SK-N-SH (cell line): ENCODE data around the gene SNRNP35. TPM values are rescaled to one million over a fixed set of nuclear protein-coding genes. Genes with fewer than 3 reads are reported as not detected.

Experiments used
- CTCF ChIA-PET: fragments of 300-600, 350-600 bp; formaldehyde crosslinking; extraction: SDS; loops from one replicate; lab custom pipeline; 2021; lab: Yijun Ruan, JAX
- POLR2A ChIA-PET: fragments of 350-600 bp; sonication (Branson Sonifier 250); formaldehyde crosslinking; extraction: SDS; loops from one replicate; lab custom pipeline; 2020; ENCODE audit warnings: antibody characterized with exemption, inconsistent platforms; lab: Yijun Ruan, JAX
- DNase-seq: peaks from one replicate; pipeline ENCODE4 v3.0.0; 2012
- H2AFZ ChIP-seq: fragments of 200-600 bp; sonication (generic); 2 replicates; pipeline ENCODE4 v1.8.1; 2016; ENCODE audit warnings: antibody characterized with exemption, mild to moderate bottlenecking, low read depth
- H3F3A ChIP-seq: fragments of 200-600 bp; sonication (generic); replicated peaks from 2 replicates; pipeline ENCODE3; 2016; ENCODE audit warnings: antibody characterized with exemption, mild to moderate bottlenecking; ENCODE audit not compliant: insufficient read depth
- H3K27ac ChIP-seq, 2 experiments: fragments of 200-500 bp in 1 of 2; fragments of 200-600 bp in 1 of 2; sonication (Bioruptor generic) in 1 of 2; sonication (generic), shearing (Covaris generic) in 1 of 2; 2 replicates each; pipeline versions ENCODE4 v1.5.1 to v1.6.1; 2014 to 2016; ENCODE audit warnings: low read depth in 2 of 2, inconsistent platforms in 1 of 2, low read length in 1 of 2, mild to moderate bottlenecking in 1 of 2, mixed read lengths in 1 of 2
- H3K27me3 ChIP-seq: fragments of 200-600 bp; sonication (generic), shearing (Covaris generic); 2 replicates; pipeline ENCODE4 v1.6.1; 2016; ENCODE audit warnings: mixed run types; ENCODE audit not compliant: insufficient read depth
- H3K36me3 ChIP-seq, 2 experiments: fragments of 200-500 bp in 1 of 2; fragments of 200-600 bp in 1 of 2; sonication (Bioruptor generic) in 1 of 2; sonication (generic) in 1 of 2; replicated peaks in 1 of 2; 2 replicates each; pipeline versions ENCODE3 to v1.5.1; 2014 to 2016; ENCODE audit warnings: low read length in 1 of 2, mild to moderate bottlenecking in 1 of 2; ENCODE audit not compliant: insufficient read depth in 2 of 2, control insufficient read depth in 1 of 2
- H3K4me1 ChIP-seq, 2 experiments: fragments of 200-500 bp in 1 of 2; fragments of 200-600 bp in 1 of 2; sonication (Bioruptor generic) in 1 of 2; sonication (generic), shearing (Covaris generic) in 1 of 2; 2 replicates each; pipeline versions ENCODE4 v1.5.1 to v1.6.1; 2014 to 2016; ENCODE audit warnings: low read depth in 1 of 2, low read length in 1 of 2, mixed run types in 1 of 2; ENCODE audit not compliant: insufficient read depth in 2 of 2, control insufficient read depth in 1 of 2
- H3K4me2 ChIP-seq: fragments of 200-600 bp; sonication (generic), shearing (Covaris generic); 2 replicates; pipeline ENCODE4 v1.6.1; 2017; ENCODE audit warnings: mixed run types
- H3K4me3 ChIP-seq, 2 experiments: fragments of 200-500 bp in 1 of 2; fragments of 200-600 bp in 1 of 2; sonication (Bioruptor generic) in 1 of 2; sonication (generic), shearing (Covaris generic) in 1 of 2; 2 replicates each; pipeline versions ENCODE4 v1.5.1 to v1.8.1; 2014 to 2016; ENCODE audit warnings: low read depth in 2 of 2, inconsistent platforms in 1 of 2, low read length in 1 of 2, mild to moderate bottlenecking in 1 of 2, mixed read lengths in 1 of 2, moderate library complexity in 1 of 2
- H3K79me2 ChIP-seq: fragments of 200-600 bp; sonication (generic); 2 replicates; pipeline ENCODE4 v1.8.1; 2017; ENCODE audit warnings: mild to moderate bottlenecking; ENCODE audit not compliant: insufficient read depth
- H3K9ac ChIP-seq: fragments of 200-600 bp; sonication (generic); 2 replicates; pipeline ENCODE4 v1.6.1; 2017; ENCODE audit warnings: mixed run types
- H3K9me2 ChIP-seq: fragments of 200-600 bp; sonication (generic); 2 replicates; pipeline ENCODE4 v1.6.1; 2017; ENCODE audit warnings: mixed run types
- H3K9me3 ChIP-seq: fragments of 200-600 bp; sonication (generic); 2 replicates; pipeline ENCODE4 v1.6.1; 2017; ENCODE audit warnings: mixed run types, mild to moderate bottlenecking, moderate library complexity
- H4K20me1 ChIP-seq: fragments of 200-600 bp; sonication (generic); 2 replicates; pipeline ENCODE4 v1.6.1; 2017; ENCODE audit warnings: mild to moderate bottlenecking, mixed run types; ENCODE audit not compliant: insufficient read depth
- ELF1 ChIP-seq: IDR thresholded peaks from 2 replicates; pipeline ENCODE4 v1.4.0; 2012
- EP300 ChIP-seq, 2 experiments: IDR thresholded peaks; 2 replicates each; pipeline versions ENCODE4 v1.4.0 to v1.6.1; 2012; ENCODE audit warnings: borderline replicate concordance in 1 of 2, low read depth in 1 of 2, low read length in 1 of 2
- FOSL2 ChIP-seq: IDR thresholded peaks from 2 replicates; pipeline ENCODE4 v1.4.0; 2012; ENCODE audit warnings: low read depth, mild to moderate bottlenecking, moderate library complexity, borderline replicate concordance
- FOXJ3 ChIP-seq: sonication (generic); formaldehyde crosslinking; IDR thresholded peaks from 2 replicates; pipeline ENCODE4 v1.5.1; 2020; ENCODE audit warnings: mild to moderate bottlenecking, missing genetic modification reagents
- GATA2 ChIP-seq: sonication (generic); formaldehyde crosslinking; IDR thresholded peaks from 2 replicates; pipeline ENCODE4 v1.5.0; 2020; ENCODE audit warnings: mild to moderate bottlenecking, missing genetic modification reagents
- MEF2A ChIP-seq: IDR thresholded peaks from 2 replicates; pipeline ENCODE4 v1.4.0; 2012; ENCODE audit warnings: low read depth, borderline replicate concordance
- NFIC ChIP-seq: IDR thresholded peaks from 2 replicates; pipeline ENCODE4 v1.4.0; 2012; ENCODE audit warnings: borderline replicate concordance
- NRF1 ChIP-seq: IDR thresholded peaks from 2 replicates; pipeline ENCODE4 v1.6.1; 2012; ENCODE audit warnings: low read depth, mild to moderate bottlenecking, low read length
- POLR2AphosphoS5 ChIP-seq: IDR thresholded peaks from 2 replicates; pipeline ENCODE4 v1.6.1; 2012; ENCODE audit warnings: low read depth, low read length
- WGBS: methylation state at CpG from one replicate; pipeline ENCODE4 v1.1.6; 2017; ENCODE audit warnings: low lambda C conversion rate; 5-methylcytosine and 5-hydroxymethylcytosine counted together
- polyA plus RNA-seq, 3 experiments: library from polyadenylated mRNA; depleted of rRNA; stranded (reverse); fragments of >200 nt; gene quantifications; 2 replicates each; pipeline ENCODE4 v1.2.3, GENCODE V29; 2012
- TF ChIP-seq, protein P1 (sequence below): IDR thresholded peaks from 2 replicates; pipeline ENCODE4 v1.4.0; 2012; ENCODE audit warnings: low read depth, borderline replicate concordance
- TF ChIP-seq, protein P2 (sequence below): fragments of 150-350 bp; IDR thresholded peaks from 2 replicates; pipeline ENCODE4 v1.6.1; 2017; ENCODE audit warnings: antibody characterized with exemption, low read length, low read depth, borderline replicate concordance
- TF ChIP-seq, protein P3 (sequence below): IDR thresholded peaks from 2 replicates; pipeline ENCODE4; 2012
- TF ChIP-seq, protein P4 (sequence below): fragments of 150-350 bp; IDR thresholded peaks from 2 replicates; pipeline ENCODE4 v1.6.1; 2016; ENCODE audit warnings: mild to moderate bottlenecking, low read depth, low read length
- TF ChIP-seq, protein P5 (sequence below): IDR thresholded peaks from 2 replicates; pipeline ENCODE4 v1.6.1; 2012; ENCODE audit warnings: mild to moderate bottlenecking, low read depth, low read length, moderate library complexity

The SNRNP35 gene
- polyA plus RNA-seq, 1 of the 3 experiments (the other 2 are of a cell fraction): 13.1 TPM

DNA sequence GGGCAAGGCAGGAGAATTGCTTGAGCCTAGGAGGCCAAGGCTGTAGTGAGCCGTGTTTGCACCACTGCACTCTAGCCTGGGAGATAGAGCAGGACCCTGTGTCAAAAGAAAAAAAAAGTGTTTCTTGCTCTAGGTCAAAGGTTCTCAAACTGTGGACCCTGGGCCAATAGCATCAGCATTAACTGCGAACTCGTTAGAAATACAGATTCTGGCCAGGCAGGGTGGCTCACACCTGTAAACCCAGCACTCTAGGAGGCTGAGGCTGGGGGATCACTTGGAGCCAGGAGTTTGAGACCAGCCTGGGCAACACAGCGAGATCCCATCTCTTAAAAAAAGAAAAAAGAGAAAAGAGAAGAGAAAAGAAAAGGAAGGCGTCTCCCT, 22.3 kb upstream of the SNRNP35 start:
- Histone ChIP-seq H3K36me3 (no peaks in the 10 kb centered on the region), H3F3A (no peaks in the 10 kb centered on the region), H3K27me3 (no peaks in the 10 kb centered on the region), H3K9me2 (no peaks in the 10 kb centered on the region), H3K27ac (peak overlapping the region in 1 of 2 experiments; percentile 49; a peak in 1 of 4 replicates), H3K9me3 (no peaks in the 10 kb centered on the region), H3K4me1 (peaks cover 0 to 3% of the 10 kb centered on the region in 2 experiments; a peak in 1 of 4 replicates), H4K20me1 (no peaks in the 10 kb centered on the region), H3K4me3 (peak overlapping the region; percentile 68 to 91), H3K4me2 (peak overlapping the region; percentile 93), H2AFZ (peak overlapping the region; percentile 98), H3K9ac (peak overlapping the region; percentile 78), H3K79me2 (peaks cover 13% of the 10 kb centered on the region)
- DNase-seq: no peak
- WGBS: 79% methylated on average over 5 of the region's 5 CpGs
- TF ChIP-seq NRF1 (no peak), POLR2AphosphoS5 (no peak), FOXJ3 (CRISPR knock-in tag) (no peak), GATA2 (no peak), FOSL2 (no peak), ELF1 (no peak), EP300 (IDR thresholded peaks at IDR 0.05; ENCODE audit: borderline replicate concordance in 1 of 2, low read depth in 1 of 2, low read length in 1 of 2) (no peak), MEF2A (no peak), NFIC (no peak)
- TF ChIP-seq, protein P1, sequence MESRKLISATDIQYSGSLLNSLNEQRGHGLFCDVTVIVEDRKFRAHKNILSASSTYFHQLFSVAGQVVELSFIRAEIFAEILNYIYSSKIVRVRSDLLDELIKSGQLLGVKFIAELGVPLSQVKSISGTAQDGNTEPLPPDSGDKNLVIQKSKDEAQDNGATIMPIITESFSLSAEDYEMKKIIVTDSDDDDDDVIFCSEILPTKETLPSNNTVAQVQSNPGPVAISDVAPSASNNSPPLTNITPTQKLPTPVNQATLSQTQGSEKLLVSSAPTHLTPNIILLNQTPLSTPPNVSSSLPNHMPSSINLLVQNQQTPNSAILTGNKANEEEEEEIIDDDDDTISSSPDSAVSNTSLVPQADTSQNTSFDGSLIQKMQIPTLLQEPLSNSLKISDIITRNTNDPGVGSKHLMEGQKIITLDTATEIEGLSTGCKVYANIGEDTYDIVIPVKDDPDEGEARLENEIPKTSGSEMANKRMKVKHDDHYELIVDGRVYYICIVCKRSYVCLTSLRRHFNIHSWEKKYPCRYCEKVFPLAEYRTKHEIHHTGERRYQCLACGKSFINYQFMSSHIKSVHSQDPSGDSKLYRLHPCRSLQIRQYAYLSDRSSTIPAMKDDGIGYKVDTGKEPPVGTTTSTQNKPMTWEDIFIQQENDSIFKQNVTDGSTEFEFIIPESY: no peak
- TF ChIP-seq, protein P2, sequence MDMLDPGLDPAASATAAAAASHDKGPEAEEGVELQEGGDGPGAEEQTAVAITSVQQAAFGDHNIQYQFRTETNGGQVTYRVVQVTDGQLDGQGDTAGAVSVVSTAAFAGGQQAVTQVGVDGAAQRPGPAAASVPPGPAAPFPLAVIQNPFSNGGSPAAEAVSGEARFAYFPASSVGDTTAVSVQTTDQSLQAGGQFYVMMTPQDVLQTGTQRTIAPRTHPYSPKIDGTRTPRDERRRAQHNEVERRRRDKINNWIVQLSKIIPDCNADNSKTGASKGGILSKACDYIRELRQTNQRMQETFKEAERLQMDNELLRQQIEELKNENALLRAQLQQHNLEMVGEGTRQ: no peak
- TF ChIP-seq, protein P3, sequence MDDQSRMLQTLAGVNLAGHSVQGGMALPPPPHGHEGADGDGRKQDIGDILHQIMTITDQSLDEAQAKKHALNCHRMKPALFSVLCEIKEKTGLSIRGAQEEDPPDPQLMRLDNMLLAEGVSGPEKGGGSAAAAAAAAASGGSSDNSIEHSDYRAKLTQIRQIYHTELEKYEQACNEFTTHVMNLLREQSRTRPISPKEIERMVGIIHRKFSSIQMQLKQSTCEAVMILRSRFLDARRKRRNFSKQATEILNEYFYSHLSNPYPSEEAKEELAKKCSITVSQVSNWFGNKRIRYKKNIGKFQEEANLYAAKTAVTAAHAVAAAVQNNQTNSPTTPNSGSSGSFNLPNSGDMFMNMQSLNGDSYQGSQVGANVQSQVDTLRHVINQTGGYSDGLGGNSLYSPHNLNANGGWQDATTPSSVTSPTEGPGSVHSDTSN: no peak
- TF ChIP-seq, protein P4, sequence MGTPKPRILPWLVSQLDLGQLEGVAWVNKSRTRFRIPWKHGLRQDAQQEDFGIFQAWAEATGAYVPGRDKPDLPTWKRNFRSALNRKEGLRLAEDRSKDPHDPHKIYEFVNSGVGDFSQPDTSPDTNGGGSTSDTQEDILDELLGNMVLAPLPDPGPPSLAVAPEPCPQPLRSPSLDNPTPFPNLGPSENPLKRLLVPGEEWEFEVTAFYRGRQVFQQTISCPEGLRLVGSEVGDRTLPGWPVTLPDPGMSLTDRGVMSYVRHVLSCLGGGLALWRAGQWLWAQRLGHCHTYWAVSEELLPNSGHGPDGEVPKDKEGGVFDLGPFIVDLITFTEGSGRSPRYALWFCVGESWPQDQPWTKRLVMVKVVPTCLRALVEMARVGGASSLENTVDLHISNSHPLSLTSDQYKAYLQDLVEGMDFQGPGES: no peak
- TF ChIP-seq, protein P5, sequence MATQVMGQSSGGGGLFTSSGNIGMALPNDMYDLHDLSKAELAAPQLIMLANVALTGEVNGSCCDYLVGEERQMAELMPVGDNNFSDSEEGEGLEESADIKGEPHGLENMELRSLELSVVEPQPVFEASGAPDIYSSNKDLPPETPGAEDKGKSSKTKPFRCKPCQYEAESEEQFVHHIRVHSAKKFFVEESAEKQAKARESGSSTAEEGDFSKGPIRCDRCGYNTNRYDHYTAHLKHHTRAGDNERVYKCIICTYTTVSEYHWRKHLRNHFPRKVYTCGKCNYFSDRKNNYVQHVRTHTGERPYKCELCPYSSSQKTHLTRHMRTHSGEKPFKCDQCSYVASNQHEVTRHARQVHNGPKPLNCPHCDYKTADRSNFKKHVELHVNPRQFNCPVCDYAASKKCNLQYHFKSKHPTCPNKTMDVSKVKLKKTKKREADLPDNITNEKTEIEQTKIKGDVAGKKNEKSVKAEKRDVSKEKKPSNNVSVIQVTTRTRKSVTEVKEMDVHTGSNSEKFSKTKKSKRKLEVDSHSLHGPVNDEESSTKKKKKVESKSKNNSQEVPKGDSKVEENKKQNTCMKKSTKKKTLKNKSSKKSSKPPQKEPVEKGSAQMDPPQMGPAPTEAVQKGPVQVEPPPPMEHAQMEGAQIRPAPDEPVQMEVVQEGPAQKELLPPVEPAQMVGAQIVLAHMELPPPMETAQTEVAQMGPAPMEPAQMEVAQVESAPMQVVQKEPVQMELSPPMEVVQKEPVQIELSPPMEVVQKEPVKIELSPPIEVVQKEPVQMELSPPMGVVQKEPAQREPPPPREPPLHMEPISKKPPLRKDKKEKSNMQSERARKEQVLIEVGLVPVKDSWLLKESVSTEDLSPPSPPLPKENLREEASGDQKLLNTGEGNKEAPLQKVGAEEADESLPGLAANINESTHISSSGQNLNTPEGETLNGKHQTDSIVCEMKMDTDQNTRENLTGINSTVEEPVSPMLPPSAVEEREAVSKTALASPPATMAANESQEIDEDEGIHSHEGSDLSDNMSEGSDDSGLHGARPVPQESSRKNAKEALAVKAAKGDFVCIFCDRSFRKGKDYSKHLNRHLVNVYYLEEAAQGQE: no peak
- POLR2A ChIA-PET: no interaction called here
- CTCF ChIA-PET: interaction anchor here (0.6 to 1.1 kb wide), 2 partner anchors 9 to 1011 kb away, joined by 3 read pairs; no protein-coding TSS in a partner anchor
